ENCODE data around the gene HSD17B13. TPM values are rescaled to one million over a fixed set of nuclear protein-coding genes. Genes with fewer than 3 reads are reported as not detected.

HSD17B13 gene
- polyA plus RNA-seq, 1 of the 3 experiments (the other 2 are of a cell fraction): 0.13 TPM

DNA sequence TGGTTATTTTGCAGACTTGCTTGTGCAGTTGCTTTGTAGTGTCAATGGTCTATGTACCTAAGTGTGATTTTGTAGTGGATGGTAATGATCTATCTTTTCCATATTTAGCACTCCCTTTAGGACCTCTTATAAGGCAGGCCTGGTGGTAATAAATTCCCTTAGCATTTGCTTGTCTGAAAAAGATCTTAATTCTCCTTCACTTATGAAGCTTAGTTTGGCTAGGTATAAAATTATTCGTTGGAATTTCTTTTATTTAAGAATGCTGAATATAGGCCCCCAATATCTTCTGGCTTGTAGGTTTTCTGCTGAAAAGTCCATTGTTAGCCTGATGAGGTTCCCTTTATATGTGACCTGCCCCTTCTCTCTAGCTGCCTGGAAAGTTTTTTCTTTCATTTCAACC, 10.6 kb upstream of the HSD17B13 start:
- Histone ChIP-seq H3K27me3 (ENCODE audit: insufficient read depth) (no peaks in the 10 kb centered on the region), H3K4me1 (ENCODE audit: control insufficient read depth in 1 of 2, insufficient read depth in 2 of 2, low read depth in 1 of 2, low read length in 1 of 2) (no peaks in the 10 kb centered on the region), H3K4me3 (ENCODE audit: low read depth in 2 of 2, low read length in 1 of 2) (no peak overlapping the region), H3K79me2 (ENCODE audit: insufficient read depth) (no peaks in the 10 kb centered on the region), H3K9me2 (no peaks in the 10 kb centered on the region), H3K9ac (no peak overlapping the region), H3K4me2 (no peak overlapping the region), H2AFZ (ENCODE audit: low read depth) (no peak overlapping the region), H3K27ac (ENCODE audit: low read depth in 2 of 2, low read length in 1 of 2) (no peak overlapping the region), H3F3A (replicated peaks; ENCODE audit: insufficient read depth) (peaks cover 4% of the 10 kb centered on the region), H3K9me3 (0 out of 2 replicates have a peak, but pooled peaks cover 6% of the 10 kb centered on the region), H3K36me3 (replicated peaks in 1 of 2; ENCODE audit: control insufficient read depth in 1 of 2, insufficient read depth in 2 of 2, low read length in 1 of 2) (peaks cover 9 to 45% of the 10 kb centered on the region in 2 experiments), H4K20me1 (ENCODE audit: insufficient read depth) (no peaks in the 10 kb centered on the region)
- no peak for TF ChIP-seq RCOR1 (IDR thresholded peaks at IDR 0.05; ENCODE audit: low read length)
- TF ChIP-seq CHD2 (IDR thresholded peaks at IDR 0.05; ENCODE audit: low read length, partially characterized antibody): no peak
- TF ChIP-seq TAF1 (IDR thresholded peaks at IDR 0.05; ENCODE audit: borderline replicate concordance, low read depth, low read length): no peak
- ChIA-PET POLR2A (no interaction called here), CTCF (no interaction called here)
- DNase-seq: no peak
- whole genome bisulfite sequencing (ENCODE audit: low lambda C conversion rate): 100% methylated on average over 1 of the region's 1 CpG

GRCh38 chr4:87330761-87331160, 8.1 kb upstream of the HSD17B13 start:
- ChIA-PET POLR2A (no interaction called here), CTCF (no interaction called here)
- DNase-seq: no peak
- H3K9ac ChIP-seq: no peak overlapping the region
- peaks cover 0 to 26% of the 10 kb centered on the region in 2 experiments for H3K36me3 ChIP-seq (replicated peaks in 1 of 2; ENCODE audit: control insufficient read depth in 1 of 2, insufficient read depth in 2 of 2, low read length in 1 of 2)
- no peaks in the 10 kb centered on the region for H3K9me2 ChIP-seq
- H3K9me3 ChIP-seq: 0 out of 2 replicates have a peak, but pooled peaks cover 6% of the 10 kb centered on the region
- no peak overlapping the region for H3K4me2 ChIP-seq
- H3K27ac ChIP-seq (ENCODE audit: low read depth in 2 of 2, low read length in 1 of 2): no peak overlapping the region
- H3K27me3 ChIP-seq (ENCODE audit: insufficient read depth): no peaks in the 10 kb centered on the region
- H4K20me1 ChIP-seq (ENCODE audit: insufficient read depth): no peaks in the 10 kb centered on the region
- 100% methylated on average over 4 of the region's 4 CpGs for WGBS (ENCODE audit: low lambda C conversion rate)
- H3K4me3 ChIP-seq (ENCODE audit: low read depth in 2 of 2, low read length in 1 of 2): no peak overlapping the region
- peaks cover 4% of the 10 kb centered on the region for H3F3A ChIP-seq (replicated peaks; ENCODE audit: insufficient read depth)
- no peaks in the 10 kb centered on the region for H3K4me1 ChIP-seq (ENCODE audit: control insufficient read depth in 1 of 2, insufficient read depth in 2 of 2, low read depth in 1 of 2, low read length in 1 of 2)
- no peaks in the 10 kb centered on the region for H3K79me2 ChIP-seq (ENCODE audit: insufficient read depth)
- no peak overlapping the region for H2AFZ ChIP-seq (ENCODE audit: low read depth)
- no peak for TF ChIP-seq IRF3 (IDR thresholded peaks at IDR 0.05; ENCODE audit: low read depth, low read length)
- TF ChIP-seq RCOR1 (IDR thresholded peaks at IDR 0.05; ENCODE audit: low read length): no peak
- TF ChIP-seq YY1 (IDR thresholded peaks at IDR 0.05; ENCODE audit: low read depth): no peak
- no peak for TF ChIP-seq RFX5 (IDR thresholded peaks at IDR 0.05; ENCODE audit: low read length)
- no peak for TF ChIP-seq GABPA (IDR thresholded peaks at IDR 0.05; ENCODE audit: low read depth)
- no peak for TF ChIP-seq MEF2A (IDR thresholded peaks at IDR 0.05; ENCODE audit: borderline replicate concordance, low read depth)
- TF ChIP-seq, protein P1, sequence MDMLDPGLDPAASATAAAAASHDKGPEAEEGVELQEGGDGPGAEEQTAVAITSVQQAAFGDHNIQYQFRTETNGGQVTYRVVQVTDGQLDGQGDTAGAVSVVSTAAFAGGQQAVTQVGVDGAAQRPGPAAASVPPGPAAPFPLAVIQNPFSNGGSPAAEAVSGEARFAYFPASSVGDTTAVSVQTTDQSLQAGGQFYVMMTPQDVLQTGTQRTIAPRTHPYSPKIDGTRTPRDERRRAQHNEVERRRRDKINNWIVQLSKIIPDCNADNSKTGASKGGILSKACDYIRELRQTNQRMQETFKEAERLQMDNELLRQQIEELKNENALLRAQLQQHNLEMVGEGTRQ (IDR thresholded peaks at IDR 0.05; ENCODE audit: borderline replicate concordance, low read depth, low read length): no peak
- no peak for TF ChIP-seq NRF1 (IDR thresholded peaks at IDR 0.05; ENCODE audit: low read depth, low read length)
- TF ChIP-seq, protein P2, sequence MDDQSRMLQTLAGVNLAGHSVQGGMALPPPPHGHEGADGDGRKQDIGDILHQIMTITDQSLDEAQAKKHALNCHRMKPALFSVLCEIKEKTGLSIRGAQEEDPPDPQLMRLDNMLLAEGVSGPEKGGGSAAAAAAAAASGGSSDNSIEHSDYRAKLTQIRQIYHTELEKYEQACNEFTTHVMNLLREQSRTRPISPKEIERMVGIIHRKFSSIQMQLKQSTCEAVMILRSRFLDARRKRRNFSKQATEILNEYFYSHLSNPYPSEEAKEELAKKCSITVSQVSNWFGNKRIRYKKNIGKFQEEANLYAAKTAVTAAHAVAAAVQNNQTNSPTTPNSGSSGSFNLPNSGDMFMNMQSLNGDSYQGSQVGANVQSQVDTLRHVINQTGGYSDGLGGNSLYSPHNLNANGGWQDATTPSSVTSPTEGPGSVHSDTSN (IDR thresholded peaks at IDR 0.05): no peak
- TF ChIP-seq, protein P3, sequence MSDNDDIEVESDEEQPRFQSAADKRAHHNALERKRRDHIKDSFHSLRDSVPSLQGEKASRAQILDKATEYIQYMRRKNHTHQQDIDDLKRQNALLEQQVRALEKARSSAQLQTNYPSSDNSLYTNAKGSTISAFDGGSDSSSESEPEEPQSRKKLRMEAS (IDR thresholded peaks at IDR 0.05; ENCODE audit: low read depth): no peak
- TF ChIP-seq EP300 (IDR thresholded peaks at IDR 0.05; ENCODE audit: borderline replicate concordance in 1 of 2, low read depth in 1 of 2, low read length in 1 of 2): no peak
- TF ChIP-seq RAD21 (IDR thresholded peaks at IDR 0.05; ENCODE audit: low read length): no peak
- TF ChIP-seq, protein P4, sequence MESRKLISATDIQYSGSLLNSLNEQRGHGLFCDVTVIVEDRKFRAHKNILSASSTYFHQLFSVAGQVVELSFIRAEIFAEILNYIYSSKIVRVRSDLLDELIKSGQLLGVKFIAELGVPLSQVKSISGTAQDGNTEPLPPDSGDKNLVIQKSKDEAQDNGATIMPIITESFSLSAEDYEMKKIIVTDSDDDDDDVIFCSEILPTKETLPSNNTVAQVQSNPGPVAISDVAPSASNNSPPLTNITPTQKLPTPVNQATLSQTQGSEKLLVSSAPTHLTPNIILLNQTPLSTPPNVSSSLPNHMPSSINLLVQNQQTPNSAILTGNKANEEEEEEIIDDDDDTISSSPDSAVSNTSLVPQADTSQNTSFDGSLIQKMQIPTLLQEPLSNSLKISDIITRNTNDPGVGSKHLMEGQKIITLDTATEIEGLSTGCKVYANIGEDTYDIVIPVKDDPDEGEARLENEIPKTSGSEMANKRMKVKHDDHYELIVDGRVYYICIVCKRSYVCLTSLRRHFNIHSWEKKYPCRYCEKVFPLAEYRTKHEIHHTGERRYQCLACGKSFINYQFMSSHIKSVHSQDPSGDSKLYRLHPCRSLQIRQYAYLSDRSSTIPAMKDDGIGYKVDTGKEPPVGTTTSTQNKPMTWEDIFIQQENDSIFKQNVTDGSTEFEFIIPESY (IDR thresholded peaks at IDR 0.05; ENCODE audit: borderline replicate concordance, low read depth): no peak
- no peak for TF ChIP-seq JUND (IDR thresholded peaks at IDR 0.05)
- no peak for TF ChIP-seq ELF1 (IDR thresholded peaks at IDR 0.05)
